GM11168 (cell line): ENCODE data around the gene HAUS7.

Source experiments
- in situ Hi-C: fragments of 300-500 bp; cut with MboI; formaldehyde crosslinking; loops from one replicate; pipeline ENCODE4 v1.12.0; 2022; ENCODE audit warnings: low sequenced_read_pairs; ENCODE audit not compliant: unreplicated experiment

Gene HAUS7

DNA sequence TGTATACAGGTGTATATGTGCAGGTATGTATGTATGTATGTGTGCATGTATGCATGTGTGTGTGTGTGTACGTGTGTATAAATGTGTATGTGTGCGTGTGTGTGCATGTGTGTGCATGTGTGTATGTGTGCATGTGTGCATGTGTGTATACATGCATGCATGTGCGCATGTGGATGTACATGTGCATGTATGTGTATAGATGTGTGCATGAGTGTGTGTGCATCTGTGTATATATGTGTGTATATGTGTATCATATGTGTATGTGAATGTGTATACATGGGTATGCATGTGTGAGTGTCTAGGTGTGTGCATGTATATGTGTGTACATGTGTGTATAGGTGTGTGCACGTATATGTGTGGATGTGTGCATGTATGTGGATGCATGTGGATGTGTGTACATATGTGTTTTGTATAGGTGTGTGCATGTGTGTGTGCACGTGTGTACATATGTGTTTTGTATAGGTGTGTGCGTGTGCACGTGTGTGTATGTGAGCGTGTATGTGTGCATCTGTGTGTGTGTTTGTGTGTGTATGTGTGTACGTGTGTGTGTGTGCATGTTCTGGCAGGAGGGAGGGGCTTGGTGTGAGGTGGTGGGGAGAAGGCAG, 30.4 kb upstream of the HAUS7 start:
- in situ Hi-C loops: no loop called here

GRCh38 chrX:153499876-153500275, 29.5 kb upstream of the HAUS7 start:
- in situ Hi-C loops: no loop called here

DNA sequence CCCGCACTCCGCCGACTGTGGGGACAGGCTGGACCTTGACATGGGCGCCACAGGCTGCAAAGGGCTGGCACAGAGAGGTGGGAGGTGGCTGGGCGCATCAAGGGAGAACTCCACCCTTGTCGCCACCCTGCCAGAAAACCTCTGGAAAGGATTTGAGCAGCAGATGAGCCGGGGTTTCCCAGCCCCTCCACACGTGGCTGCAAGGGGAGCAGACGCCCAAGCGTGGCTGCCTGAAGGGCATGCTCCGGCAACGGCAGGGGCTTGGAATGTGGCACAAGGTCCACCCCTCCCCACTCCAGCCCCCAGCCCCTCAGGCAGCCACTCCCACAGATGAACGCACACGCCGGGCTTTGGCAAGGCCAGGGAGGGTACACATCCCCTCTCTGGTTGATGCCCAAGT, 29.0 kb upstream of the HAUS7 start:
- in situ Hi-C loops: no loop called here

DNA sequence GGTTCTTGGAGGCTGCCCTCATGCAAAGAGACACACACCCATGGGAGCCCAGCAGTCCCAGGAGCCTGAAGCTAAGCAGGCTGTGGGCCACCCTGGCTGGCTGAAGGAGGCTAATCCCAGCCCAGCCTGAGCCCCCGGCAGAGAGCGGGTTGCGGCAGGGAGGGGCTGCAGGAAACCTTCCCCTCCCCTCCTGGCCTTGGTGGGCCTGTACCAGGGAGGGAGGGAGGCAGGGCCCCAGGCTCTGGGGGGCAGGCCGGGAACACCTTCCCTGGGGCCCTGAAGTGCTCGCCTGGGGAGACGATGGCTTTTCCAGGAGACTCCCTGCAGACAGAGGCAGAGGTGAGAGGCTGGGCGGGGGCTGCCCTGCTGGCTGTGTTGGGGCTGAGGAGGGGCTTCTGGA, 28.1 kb upstream of the HAUS7 start:
- in situ Hi-C loops: no loop called here

DNA sequence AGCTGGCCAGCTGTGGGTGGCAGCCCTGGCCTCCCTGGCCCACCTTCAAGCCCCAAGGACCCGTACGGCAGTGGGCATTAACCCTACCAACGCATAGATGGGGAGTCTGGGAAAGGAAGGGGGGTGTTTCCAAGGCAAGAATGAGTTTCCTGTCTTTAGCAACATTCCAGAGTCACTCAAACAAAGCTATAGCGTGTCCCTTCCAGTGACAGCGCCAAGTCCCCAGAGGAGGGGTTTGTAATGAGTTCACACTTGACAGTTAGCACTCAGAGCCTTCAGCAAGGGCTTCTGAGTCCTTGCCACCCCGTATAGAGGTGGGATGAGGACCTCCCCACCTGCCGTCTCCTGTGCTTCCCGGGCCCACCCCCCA, 26.2 kb upstream of the HAUS7 start:
- in situ Hi-C loops: no loop called here

DNA sequence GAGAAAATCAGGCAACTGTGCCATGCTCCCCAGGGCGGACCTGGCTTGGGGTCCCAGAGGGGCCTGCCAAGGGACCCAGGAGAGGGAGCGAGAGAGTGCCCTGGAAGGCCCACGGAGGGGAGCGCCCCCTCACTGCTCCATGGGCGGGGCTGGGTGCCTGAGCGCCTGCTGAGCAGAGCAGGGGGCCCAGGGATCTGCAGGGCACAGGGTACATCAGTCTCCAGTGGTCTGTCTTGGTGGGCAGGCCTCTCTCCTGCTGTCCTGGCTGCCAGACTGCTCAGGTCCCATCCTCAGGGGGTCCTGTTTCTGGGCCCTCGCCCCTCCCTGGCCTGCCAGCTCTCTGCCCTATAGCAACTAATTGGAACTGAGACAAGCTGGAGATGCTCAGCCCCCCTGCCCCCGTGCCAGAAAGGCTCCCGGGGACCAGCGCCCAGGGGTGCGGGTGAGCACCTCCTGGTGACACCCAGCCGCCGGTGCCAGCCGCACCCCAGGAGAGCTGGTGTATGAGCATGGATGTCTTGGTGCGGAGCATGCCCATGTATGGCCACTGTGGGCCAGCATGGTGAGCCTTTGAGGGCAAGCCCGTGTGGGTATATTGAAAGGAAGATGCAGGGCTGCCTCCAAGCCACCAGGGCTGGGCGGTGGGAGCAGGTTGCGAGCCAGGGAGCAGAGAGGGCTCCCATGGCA, 25.7 kb upstream of the HAUS7 start:
- in situ Hi-C loops: no loop called here

GRCh38 chrX:153495362-153495751, 25.0 kb upstream of the HAUS7 start:
- in situ Hi-C loops: no loop called here

DNA sequence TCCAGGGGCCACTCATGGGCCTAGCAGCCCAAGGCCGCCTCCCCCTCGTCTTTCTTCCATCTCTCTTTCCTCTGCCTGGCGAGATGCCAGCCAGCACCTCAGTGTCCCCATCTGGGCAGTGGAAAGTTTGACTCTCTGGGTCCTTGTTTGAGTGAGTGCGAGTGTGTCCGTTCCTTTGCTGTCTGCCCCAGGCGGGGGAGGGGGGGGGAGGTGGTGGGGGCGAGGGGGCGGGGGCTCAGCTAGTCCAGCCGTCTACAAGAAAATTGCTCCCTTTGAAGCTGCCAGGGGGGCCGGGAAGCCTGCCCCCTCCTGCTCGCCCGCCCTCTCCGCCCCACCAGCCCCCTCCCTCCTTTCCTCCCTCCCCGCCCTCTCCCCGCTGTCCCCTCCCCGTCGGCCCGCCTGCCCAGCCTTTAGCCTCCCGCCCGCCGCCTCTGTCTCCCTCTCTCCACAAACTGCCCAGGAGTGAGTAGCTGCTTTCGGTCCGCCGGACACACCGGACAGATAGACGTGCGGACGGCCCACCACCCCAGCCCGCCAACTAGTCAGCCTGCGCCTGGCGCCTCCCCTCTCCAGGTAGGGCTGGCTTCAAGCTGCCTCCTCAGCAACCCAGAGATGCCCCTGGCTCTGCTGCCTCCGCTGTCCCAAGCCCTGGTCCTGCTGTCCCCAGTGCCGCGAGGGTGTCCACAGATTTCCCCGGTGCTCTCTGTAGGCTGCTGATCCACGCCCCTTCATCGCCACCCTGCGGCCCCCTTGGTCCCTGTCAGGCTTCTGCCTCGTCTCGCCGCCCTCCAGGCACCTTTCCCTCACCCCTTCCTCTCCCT, 24.4 kb upstream of the HAUS7 start, which contains the start of gene BGN:
BGN (plus strand) TSS at position 440 of the 821 bp plus-strand sequence. CDS start 9,652 bp downstream, outside the sequence.
- in situ Hi-C loops: no loop called here

DNA sequence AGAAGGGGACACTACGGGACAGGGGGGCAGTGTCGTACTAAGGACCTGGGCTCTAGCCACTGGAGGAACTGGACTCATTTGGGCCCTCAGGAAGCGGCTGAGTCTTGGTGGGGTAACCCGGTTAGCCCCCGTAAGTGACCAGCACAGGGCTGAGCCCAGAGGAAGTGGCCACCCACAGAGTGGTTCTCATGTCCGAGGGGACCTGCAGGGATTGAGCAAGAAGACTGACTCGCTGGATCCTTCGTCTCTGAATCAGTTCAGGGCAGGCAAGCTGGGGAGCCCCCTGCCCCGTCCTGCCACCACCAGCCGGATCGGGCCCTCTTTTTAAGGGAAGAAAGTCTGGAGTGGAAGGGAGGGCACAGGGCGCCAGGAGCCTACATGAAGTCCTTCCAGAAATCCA, 23.7 kb upstream of the HAUS7 start:
- in situ Hi-C loops: no loop called here

GRCh38 chrX:153493085-153493484, 22.7 kb upstream of the HAUS7 start:
- in situ Hi-C loops: no loop called here

GRCh38 chrX:153492543-153492942, 22.2 kb upstream of the HAUS7 start:
- in situ Hi-C loops: no loop called here

GRCh38 chrX:153491918-153492317, 21.5 kb upstream of the HAUS7 start:
- in situ Hi-C loops: no loop called here

- in situ Hi-C loops: no loop called here
Measured at GRCh38 chrX:153491351-153491914, 21.1 kb upstream of the HAUS7 start.

DNA sequence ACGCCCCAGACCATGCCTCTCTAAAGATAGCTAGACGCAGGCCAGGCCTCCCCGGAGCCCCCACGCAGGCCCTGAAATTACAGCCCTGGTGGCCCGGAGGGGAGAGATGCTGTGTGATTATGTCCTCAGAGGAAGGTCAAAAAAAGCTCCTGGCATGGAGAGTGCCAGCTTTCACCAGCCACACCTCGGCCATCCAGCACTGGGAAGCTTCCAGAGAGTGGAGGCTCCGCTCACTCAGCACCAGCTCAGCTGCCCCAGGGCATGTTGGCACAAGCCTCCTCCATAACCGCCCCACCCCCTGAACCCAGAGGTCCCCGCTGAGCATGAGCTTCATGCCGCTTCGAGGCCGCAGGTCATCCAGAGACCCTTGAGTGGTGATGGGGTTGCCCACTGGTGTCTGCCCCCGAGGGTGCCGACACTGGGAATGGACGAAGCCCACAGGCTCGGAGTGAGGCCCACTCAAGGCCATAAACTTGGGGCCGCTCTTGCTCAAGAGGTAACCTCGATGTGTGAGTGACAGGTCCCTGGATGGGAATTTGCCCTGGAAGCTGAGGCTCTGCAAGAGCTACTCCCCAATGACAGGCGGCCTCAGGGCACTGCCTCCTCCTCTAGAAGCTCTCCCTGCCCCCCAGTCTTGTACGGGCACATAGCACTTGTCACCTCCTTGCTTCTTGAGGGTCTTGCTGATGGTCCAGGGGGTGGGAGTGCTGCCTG, 20.0 kb upstream of the HAUS7 start:
- in situ Hi-C loops: no loop called here

- in situ Hi-C loops: no loop called here
Measured at GRCh38 chrX:153488231-153488914, 18.0 kb upstream of the HAUS7 start.

GRCh38 chrX:153487590-153488071, 17.3 kb upstream of the HAUS7 start:
- in situ Hi-C loops: no loop called here

DNA sequence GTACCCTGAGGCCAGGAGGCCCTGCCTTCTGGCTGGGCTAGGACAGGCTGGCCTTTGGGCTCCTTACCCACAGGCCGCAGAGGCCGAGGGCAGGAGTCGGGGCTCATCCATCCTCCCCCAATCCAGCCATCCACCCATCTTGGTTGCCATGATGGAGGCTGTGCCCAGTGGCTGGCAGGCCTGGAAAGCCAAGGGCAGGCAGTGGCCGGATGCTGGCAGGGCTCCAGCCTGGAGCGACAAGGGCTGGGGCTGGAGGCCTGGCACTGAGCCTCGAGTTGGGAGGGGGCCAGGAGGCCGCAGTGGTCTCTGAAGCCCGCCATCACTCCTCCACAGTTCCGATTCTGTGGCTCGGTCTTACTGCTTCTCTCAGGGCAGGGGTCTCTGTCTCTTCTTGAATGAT, 15.8 kb upstream of the HAUS7 start:
- in situ Hi-C loops: no loop called here

- in situ Hi-C loops: no loop called here
Measured at GRCh38 chrX:153485396-153486080, 15.2 kb upstream of the HAUS7 start.

DNA sequence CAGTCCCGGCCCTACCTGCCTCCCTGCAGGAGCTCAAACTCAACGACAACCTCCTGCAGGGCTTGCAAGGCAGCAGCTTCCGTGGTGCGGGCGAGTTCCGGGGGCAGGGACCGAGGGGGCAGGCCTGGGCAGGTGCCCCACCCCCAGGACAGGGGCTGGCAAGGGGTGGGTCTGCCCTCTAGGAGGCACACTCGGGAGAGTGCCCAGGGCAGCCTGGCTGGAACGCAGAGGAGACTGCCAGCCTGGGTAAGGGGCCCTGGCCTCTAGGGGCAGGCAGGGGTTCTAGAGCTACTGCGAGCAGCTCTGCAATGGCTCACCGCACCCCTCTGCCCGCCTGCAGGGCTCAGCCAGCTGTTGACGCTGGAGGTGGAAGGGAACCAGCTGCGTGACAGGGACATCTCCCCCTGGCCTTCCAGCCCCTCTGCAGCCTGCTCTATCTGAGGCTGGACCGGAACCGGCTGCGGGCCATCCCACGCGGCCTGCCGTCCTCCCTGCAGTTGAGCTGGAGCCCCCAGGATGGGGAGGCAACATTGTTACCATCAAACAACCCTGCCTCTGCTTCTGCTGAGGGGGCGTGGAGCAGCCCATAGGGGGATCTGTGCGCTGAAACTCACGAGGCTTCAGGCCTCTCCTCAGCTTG, 12.1 kb upstream of the HAUS7 start:
- in situ Hi-C loops: no loop called here
